ENCODE measurements around the gene ZNF281.
"Not testable (repeated sequence)": the region's sequence is repeated elsewhere in the genome, so short reads cannot be mapped to it uniquely, and the experiment has no call there.

Gene ZNF281

GRCh38 chr1:200362421-200362820 is 47.4 kb downstream of the ZNF281 start:
- DNase-seq = no peak

GRCh38 chr1:200359610-200360163 is 50.1 kb downstream of the ZNF281 start:
- no peak for DNase-seq

GRCh38 chr1:200357925-200358324 is 51.9 kb downstream of the ZNF281 start:
- not testable (repeated sequence) for DNase-seq

- no peak for DNase-seq
These were observed 54.0 kb downstream of the ZNF281 start for GRCh38 chr1:200355801-200356200.

Measured in stimulated activated CD4-positive, alpha-beta T cell treated with anti-CD3 and anti-CD28 coated beads, Interleukin-1b, Interleukin-23, amount 100 ng/mL, for 48 hours (primary cell).